SU-DHL-6 (cell line): ENCODE measurements around the gene SRP19.
"Not testable (repeated sequence)": the region's sequence is repeated elsewhere in the genome, so short reads cannot be mapped to it uniquely, and the experiment has no call there.

ENCODE experiments used
- CTCF ChIP-seq: fragments of 200-600 bp; sonication (generic); IDR thresholded peaks from one replicate; pipeline ENCODE4 v1.5.1; 2017; ENCODE audit warnings: antibody characterized with exemption, mild to moderate bottlenecking, low read length, moderate library complexity; ENCODE audit not compliant: insufficient read depth, poor library complexity, severe bottlenecking
- EZH2phosphoT487 ChIP-seq: fragments of 200-600 bp; sonication (generic), shearing (Covaris generic); conservative IDR thresholded peaks from 2 replicates; pipeline ENCODE4 v1.6.1; 2018; ENCODE audit warnings: mild to moderate bottlenecking, antibody characterized with exemption, low read length, moderate library complexity, mixed read lengths

GRCh38 chr5:112904996-112905395, 43.9 kb downstream of the SRP19 start:
- not testable (repeated sequence) for TF ChIP-seq CTCF, EZH2phosphoT487
